HFFc6 (cell line): ENCODE measurements around the gene CEMIP2. TPM values are rescaled to one million over a fixed set of nuclear protein-coding genes. Genes with fewer than 3 reads are reported as not detected.
A peak's percentile ranks its signal among the peaks of the same experiment; 100 is the strongest.

Experiments
- DNase-seq: peaks from one replicate; pipeline ENCODE4 v3.0.0-alpha.2; 2018
- H3K27ac Mint-ChIP-seq: 2 replicates; pipeline ENCODE4 v1.8.0; 2020; ENCODE audit warnings: mild to moderate bottlenecking, mixed read lengths
- H3K27me3 Mint-ChIP-seq: 2 replicates; pipeline ENCODE4 v1.8.0; 2021; ENCODE audit warnings: mild to moderate bottlenecking, moderate library complexity, mixed read lengths; ENCODE audit not compliant: insufficient read depth
- H3K36me3 Mint-ChIP-seq: 2 replicates; pipeline ENCODE4 v1.8.0; 2021; ENCODE audit warnings: low read depth, mixed read lengths
- H3K4me1 Mint-ChIP-seq: 2 replicates; pipeline ENCODE4 v1.8.0; 2020; ENCODE audit warnings: low read depth, mixed read lengths
- H3K4me3 Mint-ChIP-seq: 2 replicates; pipeline ENCODE4 v1.8.0; 2020; ENCODE audit warnings: mild to moderate bottlenecking, moderate library complexity, mixed read lengths
- H3K9me3 Mint-ChIP-seq: 2 replicates; pipeline ENCODE4 v1.8.0; 2020; ENCODE audit warnings: mild to moderate bottlenecking, mixed read lengths
- CTCF ChIP-seq: fragments of 200-600 bp; sonication (generic); IDR thresholded peaks from 2 replicates; pipeline ENCODE4 v1.5.0; 2021; ENCODE audit warnings: antibody characterized with exemption, mild to moderate bottlenecking
- total RNA-seq, 6 experiments: library from RNA; stranded (reverse); fragmentation: NEBNext Ultra II Directional; extraction: Animal tissue kit (Norgen Biotek cat#: 25700); gene quantifications; 2 replicates in 1 of 6; 3 replicates in 5 of 6; pipeline ENCODE4 v1.2.3, GENCODE V29; 2021

CEMIP2 gene
- total RNA-seq, 6 experiments from 2014 or later = 86.0 to 106 (median 92.1) TPM

DNA sequence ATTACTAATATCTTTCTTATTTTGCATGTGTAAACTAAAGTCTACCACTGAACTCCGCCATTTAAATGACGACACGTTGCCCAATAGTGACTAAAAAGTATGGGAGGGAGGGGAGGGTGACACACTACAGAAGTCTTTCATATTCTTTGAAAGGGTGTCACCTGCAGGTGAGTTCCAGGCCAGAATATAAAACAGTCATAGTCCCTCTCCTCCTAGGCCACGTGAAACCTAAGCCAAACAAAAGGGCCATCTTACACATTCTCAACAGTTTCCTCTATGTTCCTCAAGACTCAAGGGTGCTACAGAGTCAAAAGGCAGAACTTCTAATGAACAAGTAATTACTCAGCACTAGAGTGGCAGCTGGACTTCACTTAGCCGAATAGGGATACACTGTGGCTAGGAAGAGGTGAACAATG, 6.4 kb downstream of the CEMIP2 start:
- peaks cover 96% of the 10 kb centered on the region for H3K4me1 Mint-ChIP-seq
- peak overlapping the region; percentile 53 for H3K4me3 Mint-ChIP-seq
- TF ChIP-seq CTCF = no peak
- peaks cover 2% of the 10 kb centered on the region; the same call in 1 of the 2 replicates for H3K27me3 Mint-ChIP-seq
- peak overlapping the region; percentile 83 for H3K27ac Mint-ChIP-seq
- H3K36me3 Mint-ChIP-seq = peaks cover 22% of the 10 kb centered on the region
- H3K9me3 Mint-ChIP-seq = no peaks in the 10 kb centered on the region
- no peak for DNase-seq

DNA sequence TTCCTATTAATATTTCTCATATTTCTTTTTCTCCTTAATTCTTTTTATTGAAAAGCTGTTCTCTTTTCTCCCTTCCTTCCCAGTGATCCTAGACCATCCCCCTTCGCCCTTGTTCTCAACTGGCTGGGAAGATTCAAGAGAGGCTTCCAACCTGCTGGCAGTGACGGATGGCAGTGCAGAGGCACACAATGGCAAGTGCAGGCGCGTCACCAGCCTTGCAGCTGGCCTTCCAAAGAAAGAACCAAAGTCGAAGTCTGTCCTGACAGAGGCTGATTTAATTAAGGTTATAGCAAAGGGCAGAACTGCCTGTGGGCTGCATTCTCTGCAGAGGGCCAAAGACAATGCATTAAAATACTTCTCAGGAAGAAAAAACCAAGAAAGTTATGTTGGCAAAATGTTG, 7.4 kb downstream of the CEMIP2 start:
- no peak for DNase-seq
- TF ChIP-seq CTCF = no peak
- Mint-ChIP-seq H3K27ac (peak overlapping the region; percentile 40), H3K9me3 (no peaks in the 10 kb centered on the region), H3K4me3 (peak overlapping the region; percentile 31), H3K4me1 (peaks cover 96% of the 10 kb centered on the region), H3K27me3 (peaks cover 2% of the 10 kb centered on the region; the same call in 1 of the 2 replicates), H3K36me3 (peaks cover 16% of the 10 kb centered on the region)

DNA sequence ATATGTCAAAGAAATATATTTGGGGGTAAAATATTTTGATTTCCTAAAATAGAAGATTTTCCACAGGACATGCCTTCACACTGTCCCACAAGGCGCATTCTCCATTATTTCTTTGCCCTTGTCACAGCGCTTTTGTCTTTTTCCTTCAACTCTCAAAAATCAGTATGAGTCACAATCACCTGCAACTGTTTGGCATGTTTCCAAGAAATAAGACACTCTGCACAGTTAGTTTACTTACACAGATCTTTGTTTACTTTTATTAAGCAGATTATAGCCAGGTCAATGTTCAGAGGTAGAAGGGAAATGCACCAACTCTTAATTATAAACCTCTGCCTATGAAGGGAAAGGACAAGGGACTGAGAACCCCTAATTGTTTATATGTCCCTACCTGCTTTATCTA, 9.5 kb downstream of the CEMIP2 start:
- no peak overlapping the region for H3K4me3 Mint-ChIP-seq
- peak overlapping the region; percentile 14; the same call in 1 of the 2 replicates for H3K27ac Mint-ChIP-seq
- H3K36me3 Mint-ChIP-seq = peaks cover 16% of the 10 kb centered on the region

GRCh38 chr9:71758277-71758676, 10.0 kb downstream of the CEMIP2 start:
- Mint-ChIP-seq H3K36me3 (peaks cover 16% of the 10 kb centered on the region), H3K4me3 (no peak overlapping the region), H3K9me3 (no peaks in the 10 kb centered on the region), H3K27ac (no peak overlapping the region), H3K4me1 (peaks cover 88% of the 10 kb centered on the region), H3K27me3 (peaks cover 2% of the 10 kb centered on the region; the same call in 1 of the 2 replicates)
- no peak for TF ChIP-seq CTCF
- no peak for DNase-seq

More for the DNA sequence above, 9.5 kb downstream of the CEMIP2 start:
- no peaks in the 10 kb centered on the region for H3K9me3 Mint-ChIP-seq
- H3K27me3 Mint-ChIP-seq = peaks cover 2% of the 10 kb centered on the region; the same call in 1 of the 2 replicates
- TF ChIP-seq CTCF = no peak
- DNase-seq = no peak
- peaks cover 93% of the 10 kb centered on the region for H3K4me1 Mint-ChIP-seq

DNA sequence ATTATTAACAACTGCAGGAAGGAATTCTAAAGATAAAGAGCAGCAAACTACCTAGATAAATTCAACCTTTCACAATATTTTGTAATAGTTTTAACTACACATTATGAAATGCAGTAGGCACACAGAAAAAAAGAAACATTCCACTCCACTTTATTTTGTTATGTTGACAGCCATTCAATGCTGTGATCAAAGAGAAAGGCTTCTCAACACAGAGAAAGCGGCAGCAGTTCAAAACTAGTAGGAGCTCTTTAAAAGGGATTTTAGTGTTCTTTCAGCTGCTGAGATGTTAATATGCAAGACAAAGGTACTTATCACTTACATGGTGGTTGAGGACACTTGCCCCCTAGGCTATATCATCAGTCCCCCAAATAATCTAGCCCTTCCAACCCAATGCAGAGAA, 11.6 kb downstream of the CEMIP2 start:
- peak overlapping the region; percentile 4 for H3K27ac Mint-ChIP-seq
- no peak for DNase-seq
- H3K9me3 Mint-ChIP-seq = no peaks in the 10 kb centered on the region
- peaks cover 21% of the 10 kb centered on the region for H3K36me3 Mint-ChIP-seq
- H3K27me3 Mint-ChIP-seq = peaks cover 2% of the 10 kb centered on the region; the same call in 1 of the 2 replicates
- H3K4me3 Mint-ChIP-seq = no peak overlapping the region
- peaks cover 86% of the 10 kb centered on the region for H3K4me1 Mint-ChIP-seq
- no peak for TF ChIP-seq CTCF
